IMR-90 (cell line): ENCODE results near the gene KIAA1614. TPM values are rescaled to one million over a fixed set of nuclear protein-coding genes. Genes with fewer than 3 reads are reported as not detected.

Source experiments
- ATAC-seq: fragments of 200-7000 bp; cut with Tn5 transposase; 2 replicates; pipeline ENCODE4 v1.9.1; 2020; ENCODE audit warnings: low read depth, mild to moderate bottlenecking, moderate library complexity
- BruUV-seq: library from RNA; stranded (reverse); fragments of 400-500 nt; replicated peaks from 2 replicates; lab custom pipeline; 2021; lab: Mats Ljungman, UMichigan
- CTCF ChIA-PET: fragments of 300-600 bp; formaldehyde crosslinking; extraction: SDS; loops from one replicate; lab custom pipeline; 2021; ENCODE audit warnings: antibody characterized with exemption; lab: Yijun Ruan, JAX
- POLR2A ChIA-PET: fragments of 300-600 bp; sonication (Branson Sonifier 250); formaldehyde crosslinking; loops from one replicate; lab custom pipeline; 2022; ENCODE audit warnings: antibody characterized with exemption; ENCODE audit not compliant: unreplicated experiment; lab: Charles Lee
- DNase-seq: peaks from one replicate; pipeline ENCODE4 v3.0.0; 2013
- H2AFZ ChIP-seq: replicated peaks from 2 replicates; pipeline ENCODE3; 2013; ENCODE audit warnings: low read length, mild to moderate bottlenecking; ENCODE audit not compliant: poor library complexity
- H2AK5ac ChIP-seq: 2 replicates; pipeline ENCODE4 v1.6.1; 2013; ENCODE audit warnings: low read depth, low read length, inconsistent platforms
- H2AK9ac ChIP-seq: replicated peaks from 2 replicates; pipeline ENCODE3; 2013; ENCODE audit warnings: mild to moderate bottlenecking, low read depth, low read length, moderate library complexity; ENCODE audit not compliant: poor library complexity
- H2BK120ac ChIP-seq: 2 replicates; pipeline ENCODE4 v1.6.1; 2013; ENCODE audit warnings: low read depth, low read length, inconsistent platforms
- H2BK15ac ChIP-seq: 3 replicates; pipeline ENCODE4 v1.6.1; 2013; ENCODE audit warnings: low read depth, low read length, inconsistent platforms
- H2BK20ac ChIP-seq: 2 replicates; pipeline ENCODE4 v1.6.1; 2013; ENCODE audit warnings: low read depth, mild to moderate bottlenecking, inconsistent platforms, low read length, moderate library complexity
- H2BK5ac ChIP-seq: 2 replicates; pipeline ENCODE4 v1.6.1; 2013; ENCODE audit warnings: mild to moderate bottlenecking, low read depth, low read length, inconsistent platforms; ENCODE audit not compliant: poor library complexity, severe bottlenecking
- H3K14ac ChIP-seq: replicated peaks from 2 replicates; pipeline ENCODE4 v1.6.1; 2013; ENCODE audit warnings: low read depth, low read length, inconsistent platforms
- H3K18ac ChIP-seq: 2 replicates; pipeline ENCODE4 v1.6.1; 2013; ENCODE audit warnings: low read depth, low read length, control low read depth
- H3K23ac ChIP-seq: 2 replicates; pipeline ENCODE4 v1.6.1; 2013; ENCODE audit warnings: low read depth, low read length, inconsistent platforms
- H3K27ac ChIP-seq: 2 replicates; pipeline ENCODE4 v1.5.1; 2013; ENCODE audit warnings: mild to moderate bottlenecking, control low read depth, low read length; ENCODE audit not compliant: insufficient read depth
- H3K27me3 ChIP-seq: 2 replicates; pipeline ENCODE4 v1.6.1; 2013; ENCODE audit warnings: low read length; ENCODE audit not compliant: control insufficient read depth, insufficient read depth
- H3K36me3 ChIP-seq: 2 replicates; pipeline ENCODE4 v1.6.1; 2013; ENCODE audit warnings: low read length, mixed read lengths; ENCODE audit not compliant: control insufficient read depth, insufficient read depth
- H3K4ac ChIP-seq: 2 replicates; pipeline ENCODE4 v1.6.1; 2013; ENCODE audit warnings: low read depth, low read length, inconsistent platforms
- H3K4me1 ChIP-seq: 2 replicates; pipeline ENCODE4 v1.6.1; 2013; ENCODE audit warnings: low read length, mixed read lengths; ENCODE audit not compliant: control insufficient read depth, insufficient read depth
- H3K4me2 ChIP-seq: 2 replicates; pipeline ENCODE4 v1.6.1; 2013; ENCODE audit warnings: low read depth, mild to moderate bottlenecking, control low read depth, low read length, moderate library complexity
- H3K4me3 ChIP-seq: 2 replicates; pipeline ENCODE4 v1.5.1; 2013; ENCODE audit warnings: low read depth, mild to moderate bottlenecking, control low read depth, low read length, moderate library complexity; ENCODE audit not compliant: insufficient read depth
- H3K56ac ChIP-seq: 2 replicates; pipeline ENCODE4 v1.6.1; 2013; ENCODE audit warnings: low read length, inconsistent platforms; ENCODE audit not compliant: insufficient read depth; ENCODE audit errors: extremely low read depth
- H3K79me1 ChIP-seq, 2 experiments: 2 replicates each; pipeline ENCODE4 v1.6.1; 2013; ENCODE audit warnings: low read length in 2 of 2, inconsistent platforms in 1 of 2, low read depth in 1 of 2
- H3K9ac ChIP-seq: 2 replicates; pipeline ENCODE4 v1.6.1; 2013; ENCODE audit warnings: low read depth, low read length, control low read depth
- H3K9me1 ChIP-seq: 2 replicates; pipeline ENCODE4 v1.6.1; 2013; ENCODE audit warnings: low read length, inconsistent platforms; ENCODE audit not compliant: insufficient read depth
- H3K9me3 ChIP-seq: 2 replicates; pipeline ENCODE4 v1.6.1; 2013; ENCODE audit warnings: low read length; ENCODE audit not compliant: control insufficient read depth, insufficient read depth
- H4K20me1 ChIP-seq: 2 replicates; pipeline ENCODE4 v1.6.1; 2013; ENCODE audit warnings: low read length, inconsistent platforms; ENCODE audit not compliant: insufficient read depth
- H4K5ac ChIP-seq: 2 replicates; pipeline ENCODE4 v1.6.1; 2013; ENCODE audit warnings: mild to moderate bottlenecking, low read depth, low read length, control low read depth
- H4K8ac ChIP-seq, 2 experiments: 2 replicates each; pipeline ENCODE4 v1.6.1; 2013; ENCODE audit warnings: low read depth in 2 of 2, low read length in 2 of 2, control low read depth in 1 of 2, inconsistent platforms in 1 of 2
- H4K91ac ChIP-seq: 2 replicates; pipeline ENCODE4 v1.6.1; 2013; ENCODE audit warnings: low read depth, low read length, inconsistent platforms; ENCODE audit not compliant: insufficient read depth
- BHLHE40 ChIP-seq: fragments of 150-350 bp; IDR thresholded peaks from 2 replicates; pipeline ENCODE4 v1.6.1; 2016; ENCODE audit warnings: mild to moderate bottlenecking, low read depth, low read length
- CEBPB ChIP-seq: IDR thresholded peaks from 2 replicates; pipeline ENCODE4 v1.6.1; 2012; ENCODE audit warnings: low read depth, low read length, improper control_type of control experiment
- FOS ChIP-seq: fragments of 150-350 bp; IDR thresholded peaks from 2 replicates; pipeline ENCODE4 v1.6.1; 2016; ENCODE audit warnings: low read depth, low read length
- MAFK ChIP-seq: IDR thresholded peaks from 2 replicates; pipeline ENCODE4 v1.6.1; 2012; ENCODE audit warnings: low read depth, low read length, improper control_type of control experiment
- MXI1 ChIP-seq: IDR thresholded peaks from 2 replicates; pipeline ENCODE4 v1.6.1; 2012; ENCODE audit warnings: low read depth, mild to moderate bottlenecking, low read length, moderate library complexity, borderline replicate concordance
- NFE2L2 ChIP-seq: fragments of 150-350 bp; IDR thresholded peaks from 2 replicates; pipeline ENCODE4 v1.6.1; 2016; ENCODE audit warnings: low read depth, mild to moderate bottlenecking, low read length
- POLR2A ChIP-seq: IDR thresholded peaks from 2 replicates; pipeline ENCODE4 v1.6.1; 2012; ENCODE audit warnings: mild to moderate bottlenecking, low read depth, low read length
- RAD21 ChIP-seq: IDR thresholded peaks from 2 replicates; pipeline ENCODE4 v1.6.1; 2012; ENCODE audit warnings: low read length, improper control_type of control experiment
- SMC3 ChIP-seq: fragments of 150-350 bp; IDR thresholded peaks from 2 replicates; pipeline ENCODE4 v1.6.1; 2016; ENCODE audit warnings: low read depth, mild to moderate bottlenecking, antibody characterized with exemption, low read length, moderate library complexity
- WGBS, 2 experiments: methylation state at CpG; one replicate each; pipeline versions ENCODE4 v1.1.5 to v1.1.7; 2013; ENCODE audit warnings: missing lambda C conversion rate in 2 of 2; ENCODE audit not compliant: insufficient read length in 1 of 2; ENCODE audit errors: extremely low coverage in 2 of 2; 5-methylcytosine and 5-hydroxymethylcytosine counted together
- dilution Hi-C: fragments of 300-500 bp; cut with HindIII; formaldehyde crosslinking; loops from one replicate; pipeline ENCODE4 v1.14.3; 2018; ENCODE audit warnings: low sequenced_read_pairs; ENCODE audit not compliant: unreplicated experiment
- in situ Hi-C: fragments of 300-500 bp; cut with MboI; formaldehyde crosslinking; loops from 3 replicates; pipeline ENCODE4 v1.14.3; 2019; ENCODE audit warnings: low sequenced_read_pairs, inconsistent platforms, mixed read lengths
- intact Hi-C: fragments of 100-400 bp; cut with micrococcal nuclease; formaldehyde crosslinking; loops from 2 replicates; pipeline ENCODE4 v1.10.0; 2022
- polyA plus RNA-seq, 3 experiments: library from polyadenylated mRNA; depleted of rRNA; stranded (reverse); fragments of >200 nt; gene quantifications; 2 replicates each; pipeline ENCODE4 v1.2.3, GENCODE V29; 2012; ENCODE audit warnings: low replicate concordance in 1 of 3
- total RNA-seq: library from RNA; depleted of rRNA; stranded (reverse); fragments of >200 nt; gene quantifications from 2 replicates; pipeline ENCODE4 v1.2.3, GENCODE V29; 2012
- TF ChIP-seq, protein P1 (sequence below): fragments of 150-350 bp; IDR thresholded peaks from 2 replicates; pipeline ENCODE4 v1.6.1; 2017; ENCODE audit warnings: mild to moderate bottlenecking, antibody characterized with exemption, low read length, low read depth
- TF ChIP-seq, protein P2 (sequence below): fragments of 150-350 bp; IDR thresholded peaks from 2 replicates; pipeline ENCODE4 v1.6.1; 2016; ENCODE audit warnings: low read depth, mild to moderate bottlenecking, low read length, moderate library complexity, borderline replicate concordance
- TF ChIP-seq, protein P3 (sequence below): conservative IDR thresholded peaks from 2 replicates; pipeline ENCODE4 v1.5.1; 2012; ENCODE audit warnings: mild to moderate bottlenecking, low read depth, low read length, improper control_type of control experiment

KIAA1614 gene
- total and polyA plus RNA-seq, 2 of the 4 experiments (the other 2 are of a cell fraction): 1.8 to 3.5 TPM

DNA sequence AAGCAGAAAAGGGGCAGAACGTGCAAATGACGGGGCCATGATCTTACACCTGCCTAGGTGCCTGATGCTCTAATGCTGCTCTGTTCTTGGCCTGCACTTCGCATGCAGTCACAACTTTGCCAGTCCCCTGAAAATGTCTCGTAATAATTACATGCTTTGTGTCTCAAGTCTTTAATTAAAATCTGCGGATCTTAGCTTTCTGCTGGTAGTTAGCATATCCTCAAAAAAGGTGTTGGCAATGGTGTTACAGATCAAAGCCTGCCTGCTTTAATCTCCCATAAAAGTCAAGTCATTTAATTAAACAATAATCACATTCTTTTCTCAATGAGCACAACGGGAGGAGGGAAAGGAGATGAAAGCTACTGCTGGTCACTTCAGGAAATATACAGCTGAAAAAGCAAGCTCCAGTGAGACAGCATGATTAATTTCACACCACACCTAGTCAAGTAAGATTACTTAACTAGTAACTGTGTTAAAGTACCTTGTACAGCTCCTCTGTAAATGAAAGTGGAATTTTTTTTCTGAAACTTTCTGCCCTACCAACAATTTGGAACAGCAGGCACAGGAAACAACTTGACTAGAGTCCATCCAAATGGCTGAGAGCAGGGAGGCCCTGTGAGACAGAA lies 64.1 kb downstream of the KIAA1614 start:
- TF ChIP-seq RAD21 (no peak), POLR2A (no peak), BHLHE40 (no peak), MXI1 (no peak), SMC3 (no peak), CEBPB (no peak), FOS (no peak), NFE2L2 (no peak), MAFK (no peak)
- TF ChIP-seq, protein P1, sequence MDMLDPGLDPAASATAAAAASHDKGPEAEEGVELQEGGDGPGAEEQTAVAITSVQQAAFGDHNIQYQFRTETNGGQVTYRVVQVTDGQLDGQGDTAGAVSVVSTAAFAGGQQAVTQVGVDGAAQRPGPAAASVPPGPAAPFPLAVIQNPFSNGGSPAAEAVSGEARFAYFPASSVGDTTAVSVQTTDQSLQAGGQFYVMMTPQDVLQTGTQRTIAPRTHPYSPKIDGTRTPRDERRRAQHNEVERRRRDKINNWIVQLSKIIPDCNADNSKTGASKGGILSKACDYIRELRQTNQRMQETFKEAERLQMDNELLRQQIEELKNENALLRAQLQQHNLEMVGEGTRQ: no peak
- TF ChIP-seq, protein P2, sequence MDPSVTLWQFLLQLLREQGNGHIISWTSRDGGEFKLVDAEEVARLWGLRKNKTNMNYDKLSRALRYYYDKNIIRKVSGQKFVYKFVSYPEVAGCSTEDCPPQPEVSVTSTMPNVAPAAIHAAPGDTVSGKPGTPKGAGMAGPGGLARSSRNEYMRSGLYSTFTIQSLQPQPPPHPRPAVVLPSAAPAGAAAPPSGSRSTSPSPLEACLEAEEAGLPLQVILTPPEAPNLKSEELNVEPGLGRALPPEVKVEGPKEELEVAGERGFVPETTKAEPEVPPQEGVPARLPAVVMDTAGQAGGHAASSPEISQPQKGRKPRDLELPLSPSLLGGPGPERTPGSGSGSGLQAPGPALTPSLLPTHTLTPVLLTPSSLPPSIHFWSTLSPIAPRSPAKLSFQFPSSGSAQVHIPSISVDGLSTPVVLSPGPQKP: no peak
- TF ChIP-seq, protein P3, sequence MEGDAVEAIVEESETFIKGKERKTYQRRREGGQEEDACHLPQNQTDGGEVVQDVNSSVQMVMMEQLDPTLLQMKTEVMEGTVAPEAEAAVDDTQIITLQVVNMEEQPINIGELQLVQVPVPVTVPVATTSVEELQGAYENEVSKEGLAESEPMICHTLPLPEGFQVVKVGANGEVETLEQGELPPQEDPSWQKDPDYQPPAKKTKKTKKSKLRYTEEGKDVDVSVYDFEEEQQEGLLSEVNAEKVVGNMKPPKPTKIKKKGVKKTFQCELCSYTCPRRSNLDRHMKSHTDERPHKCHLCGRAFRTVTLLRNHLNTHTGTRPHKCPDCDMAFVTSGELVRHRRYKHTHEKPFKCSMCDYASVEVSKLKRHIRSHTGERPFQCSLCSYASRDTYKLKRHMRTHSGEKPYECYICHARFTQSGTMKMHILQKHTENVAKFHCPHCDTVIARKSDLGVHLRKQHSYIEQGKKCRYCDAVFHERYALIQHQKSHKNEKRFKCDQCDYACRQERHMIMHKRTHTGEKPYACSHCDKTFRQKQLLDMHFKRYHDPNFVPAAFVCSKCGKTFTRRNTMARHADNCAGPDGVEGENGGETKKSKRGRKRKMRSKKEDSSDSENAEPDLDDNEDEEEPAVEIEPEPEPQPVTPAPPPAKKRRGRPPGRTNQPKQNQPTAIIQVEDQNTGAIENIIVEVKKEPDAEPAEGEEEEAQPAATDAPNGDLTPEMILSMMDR: no peak
- BruUV-seq: no TSS peak

More for the DNA sequence above, 64.1 kb downstream of the KIAA1614 start:
- Histone ChIP-seq H3K9me3 (no peaks in the 10 kb centered on the region), H3K9me1 (peaks cover 10% of the 10 kb centered on the region), H3K79me1 (peaks cover 27 to 52% of the 10 kb centered on the region in 2 experiments), H3K56ac (no peak overlapping the region), H3K14ac (no peak overlapping the region), H4K5ac (no peak overlapping the region), H3K4me2 (no peak overlapping the region), H2BK20ac (no peak overlapping the region), H2AFZ (no peak overlapping the region), H3K4ac (no peak overlapping the region), H4K20me1 (peaks cover 5% of the 10 kb centered on the region; the same call in 1 of the 2 replicates), H3K4me3 (no peak overlapping the region), H3K27ac (no peak overlapping the region), H3K4me1 (peaks cover 8% of the 10 kb centered on the region), H2AK5ac (no peak overlapping the region), H2BK120ac (no peak overlapping the region), H3K36me3 (peaks cover 20% of the 10 kb centered on the region), H3K23ac (no peak overlapping the region), H4K91ac (no peak overlapping the region), H2AK9ac (no peak overlapping the region), H3K18ac (no peak overlapping the region), H2BK15ac (no peak overlapping the region), H4K8ac (no peak overlapping the region), H2BK5ac (no peak overlapping the region), H3K9ac (no peak overlapping the region), H3K27me3 (no peaks in the 10 kb centered on the region)
- no CpG with 5 or more reads among the region's 6 CpGs for WGBS, 2 experiments
- ChIA-PET POLR2A (interaction anchor here (1.4 kb wide), 1 partner anchor 40 kb away, joined by 3 read pairs; no protein-coding TSS in a partner anchor), CTCF (interaction anchor here (1.1 kb wide), 1 partner anchor 166 kb away, joined by 3 read pairs; no protein-coding TSS in a partner anchor)
- intact Hi-C loops (no loop called here), in situ Hi-C loops (no loop called here), dilution Hi-C loops (no loop called here)
- ATAC-seq: no peak
- DNase-seq: no peak
